MCF 10A (cell line): Measurements from ENCODE around the gene EVL. TPM values are rescaled to one million over a fixed set of nuclear protein-coding genes. Genes with fewer than 3 reads are reported as not detected.
"Not testable (repeated sequence)": the region's sequence is repeated elsewhere in the genome, so short reads cannot be mapped to it uniquely, and the experiment has no call there.

Experiments
- BruUV-seq: library from RNA; stranded (reverse); fragments of 400-500 nt; replicated peaks from 2 replicates; lab custom pipeline; 2021; lab: Mats Ljungman, UMichigan
- CTCF ChIA-PET: fragments of 300-600 bp; sonication (Branson Sonifier 250); formaldehyde crosslinking; extraction: SDS; loops from one replicate; lab custom pipeline; 2021; ENCODE audit warnings: antibody characterized with exemption, inconsistent platforms; lab: Yijun Ruan, JAX
- POLR2A ChIA-PET: fragments of 300-600, 350-650 bp; sonication (Branson Sonifier 250); formaldehyde crosslinking; extraction: SDS; loops from one replicate; lab custom pipeline; 2020; ENCODE audit warnings: antibody characterized with exemption, inconsistent platforms; lab: Yijun Ruan, JAX
- DNase-seq: peaks from one replicate; pipeline ENCODE4 v3.0.0-alpha.2; 2018; ENCODE audit not compliant: unreplicated experiment
- H3K27ac Mint-ChIP-seq: one replicate; pipeline ENCODE4 v1.8.0; 2022; ENCODE audit warnings: mild to moderate bottlenecking, low read depth, mixed read lengths; ENCODE audit not compliant: unreplicated experiment
- H3K27me3 Mint-ChIP-seq: one replicate; pipeline ENCODE4 v1.8.0; 2022; ENCODE audit warnings: mixed read lengths; ENCODE audit not compliant: insufficient read depth, unreplicated experiment
- H3K36me3 Mint-ChIP-seq: one replicate; pipeline ENCODE4 v1.8.0; 2022; ENCODE audit warnings: mild to moderate bottlenecking, moderate library complexity, mixed read lengths; ENCODE audit not compliant: insufficient read depth, unreplicated experiment
- H3K4me1 Mint-ChIP-seq: one replicate; pipeline ENCODE4 v1.8.0; 2022; ENCODE audit warnings: mixed read lengths; ENCODE audit not compliant: insufficient read depth, unreplicated experiment
- H3K4me3 Mint-ChIP-seq: one replicate; pipeline ENCODE4 v1.8.0; 2022; ENCODE audit warnings: mild to moderate bottlenecking, moderate library complexity, mixed read lengths; ENCODE audit not compliant: unreplicated experiment
- H3K9me3 Mint-ChIP-seq: one replicate; pipeline ENCODE4 v1.8.0; 2022; ENCODE audit warnings: mixed read lengths; ENCODE audit not compliant: unreplicated experiment
- intact Hi-C: fragments of 100-400 bp; cut with micrococcal nuclease; formaldehyde crosslinking; loops from 2 replicates; pipeline ENCODE4 v1.14.1; 2022
- total RNA-seq: library from RNA; stranded (reverse); gene quantifications from 2 replicates; pipeline ENCODE4 v1.2.3, GENCODE V29; 2022
- TF ChIP-seq, protein P1 (sequence below): fragments of 200-600 bp; IDR thresholded peaks from one replicate; pipeline ENCODE4 v1.8.0; 2022; ENCODE audit warnings: antibody characterized with exemption, mild to moderate bottlenecking; ENCODE audit not compliant: unreplicated experiment

Gene EVL
- total RNA-seq, 1 experiment from 2014 or later, result 55.4 TPM

DNA sequence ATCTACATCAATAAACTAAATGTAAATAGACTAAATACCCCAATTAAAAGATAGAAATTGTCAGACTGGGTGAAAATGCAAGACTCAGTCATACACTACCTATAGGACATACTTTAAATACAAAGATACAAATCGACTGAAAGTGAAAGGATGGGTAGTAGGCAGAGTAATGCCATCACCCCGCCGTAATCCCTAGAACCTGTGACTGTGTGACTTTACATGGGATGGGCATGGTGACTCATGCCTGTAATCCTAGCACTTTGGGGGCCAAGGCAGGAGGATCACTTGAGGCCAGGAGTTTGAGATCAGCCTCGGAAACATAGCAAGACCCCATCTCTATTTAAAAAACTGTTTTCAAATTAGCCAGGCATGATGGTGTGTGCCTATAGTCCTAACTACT, 2.6 kb upstream of the EVL start:
- Mint-ChIP-seq H3K9me3 (peaks cover 3% of the 10 kb centered on the region), H3K4me1 (peaks cover 13% of the 10 kb centered on the region), H3K27ac (no peak overlapping the region), H3K27me3 (no peaks in the 10 kb centered on the region), H3K36me3 (no peaks in the 10 kb centered on the region), H3K4me3 (no peak overlapping the region)
- intact Hi-C loops, result no loop called here
- ChIA-PET CTCF (interaction anchor here (0.7 to 1.1 kb wide), 3 partner anchors 46 to 273 kb away, joined by 3 to 4 read pairs (median 3); no protein-coding TSS in a partner anchor), POLR2A (no interaction called here)
- DNase-seq, result no peak
- TF ChIP-seq, protein P1, sequence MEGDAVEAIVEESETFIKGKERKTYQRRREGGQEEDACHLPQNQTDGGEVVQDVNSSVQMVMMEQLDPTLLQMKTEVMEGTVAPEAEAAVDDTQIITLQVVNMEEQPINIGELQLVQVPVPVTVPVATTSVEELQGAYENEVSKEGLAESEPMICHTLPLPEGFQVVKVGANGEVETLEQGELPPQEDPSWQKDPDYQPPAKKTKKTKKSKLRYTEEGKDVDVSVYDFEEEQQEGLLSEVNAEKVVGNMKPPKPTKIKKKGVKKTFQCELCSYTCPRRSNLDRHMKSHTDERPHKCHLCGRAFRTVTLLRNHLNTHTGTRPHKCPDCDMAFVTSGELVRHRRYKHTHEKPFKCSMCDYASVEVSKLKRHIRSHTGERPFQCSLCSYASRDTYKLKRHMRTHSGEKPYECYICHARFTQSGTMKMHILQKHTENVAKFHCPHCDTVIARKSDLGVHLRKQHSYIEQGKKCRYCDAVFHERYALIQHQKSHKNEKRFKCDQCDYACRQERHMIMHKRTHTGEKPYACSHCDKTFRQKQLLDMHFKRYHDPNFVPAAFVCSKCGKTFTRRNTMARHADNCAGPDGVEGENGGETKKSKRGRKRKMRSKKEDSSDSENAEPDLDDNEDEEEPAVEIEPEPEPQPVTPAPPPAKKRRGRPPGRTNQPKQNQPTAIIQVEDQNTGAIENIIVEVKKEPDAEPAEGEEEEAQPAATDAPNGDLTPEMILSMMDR, result no peak
- no TSS peak for BruUV-seq

GRCh38 chr14:100063314-100063941, 1.8 kb upstream of the EVL start:
- H3K9me3 Mint-ChIP-seq, result peaks cover 9% of the 10 kb centered on the region
- peaks cover 20% of the 10 kb centered on the region for H3K4me1 Mint-ChIP-seq
- no peak overlapping the region for H3K27ac Mint-ChIP-seq
- no peak overlapping the region for H3K4me3 Mint-ChIP-seq
- H3K36me3 Mint-ChIP-seq, result no peaks in the 10 kb centered on the region
- BruUV-seq, result no TSS peak
- TF ChIP-seq, protein P1, result no peak
- intact Hi-C loops, result no loop called here
- no peaks in the 10 kb centered on the region for H3K27me3 Mint-ChIP-seq
- DNase-seq, result no peak
- ChIA-PET POLR2A (interaction anchor here (1.1 kb wide), 1 partner anchor 9 kb away, joined by 3 read pairs; no protein-coding TSS in a partner anchor), CTCF (no interaction called here)

DNA sequence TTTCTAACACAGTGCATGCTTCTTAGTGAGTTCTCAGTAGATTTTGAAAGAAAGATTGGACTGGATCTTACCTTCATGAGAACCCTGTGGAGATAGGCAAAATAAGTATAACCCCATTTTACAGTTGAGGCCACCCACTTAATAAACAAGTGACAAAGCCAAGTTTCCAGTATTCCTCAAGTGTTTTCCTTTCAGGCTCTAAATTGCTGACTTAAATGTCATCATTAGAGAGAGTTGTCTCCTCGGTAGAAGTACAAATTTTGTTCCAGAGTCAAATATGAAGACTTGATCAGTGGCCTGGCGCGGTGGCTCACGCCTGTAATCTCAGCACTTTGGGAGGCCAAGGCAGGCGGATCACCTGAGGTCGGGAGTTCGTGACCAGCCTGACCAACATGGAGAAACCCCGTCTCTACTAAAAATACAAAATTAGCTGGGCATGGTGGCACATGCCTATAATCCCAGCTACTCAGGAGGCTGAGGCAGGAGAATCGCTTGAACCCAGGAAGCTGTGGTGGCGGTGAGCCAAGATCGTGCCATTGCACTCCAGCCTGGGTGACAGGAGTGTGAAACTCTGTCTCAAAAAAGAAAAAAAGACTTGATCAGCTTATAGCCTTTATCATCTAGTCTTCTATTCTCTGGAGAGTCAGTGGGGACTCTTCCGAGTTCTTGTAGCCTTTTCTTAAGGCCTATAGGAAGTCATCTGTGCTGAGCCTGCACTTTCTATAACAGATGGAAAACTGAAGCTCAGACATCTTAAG, 708 bp upstream of the EVL start:
- BruUV-seq, H3K27ac Mint-ChIP-seq, DNase-seq, H3K36me3 Mint-ChIP-seq, H3K4me3 Mint-ChIP-seq, H3K27me3 Mint-ChIP-seq, CTCF ChIA-PET, H3K9me3 Mint-ChIP-seq, intact Hi-C loops: not testable (repeated sequence)
- peaks cover 19% of the 10 kb centered on the region for H3K4me1 Mint-ChIP-seq
- POLR2A ChIA-PET, result interaction anchor here (1.1 kb wide), 1 partner anchor 8 kb away, joined by 3 read pairs; no protein-coding TSS in a partner anchor

DNA sequence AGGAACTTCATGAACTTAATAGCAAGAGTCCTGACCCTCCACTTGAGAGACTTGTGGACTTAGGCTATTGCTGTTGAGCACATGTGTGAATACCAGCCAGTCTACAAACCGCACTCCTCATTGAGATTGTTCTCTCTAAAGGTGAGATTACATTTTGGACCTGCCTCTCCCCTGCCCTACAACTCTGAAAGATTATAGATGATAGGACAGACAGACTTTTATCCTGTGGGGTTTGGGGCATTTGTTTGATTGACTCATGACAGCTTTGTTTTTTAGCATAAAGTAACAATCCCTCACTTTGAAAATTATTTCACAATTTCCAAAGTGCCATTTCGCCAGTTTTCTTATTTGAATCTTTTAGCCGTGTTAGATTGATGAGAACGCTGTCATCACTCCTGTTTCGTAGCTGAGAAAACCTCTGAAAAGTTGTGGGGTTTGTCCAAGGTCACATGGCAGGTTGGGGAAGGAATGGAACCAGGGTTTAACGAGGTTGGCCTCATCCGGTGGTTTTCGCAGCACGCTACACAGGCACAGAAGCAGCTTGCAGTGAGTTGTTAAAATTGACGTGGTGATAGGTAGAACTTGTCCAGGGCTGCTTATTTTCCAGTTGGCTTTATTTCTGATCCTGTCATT, 836 bp downstream of the EVL start:
- Mint-ChIP-seq H3K27ac (no peak overlapping the region), H3K36me3 (no peaks in the 10 kb centered on the region), H3K9me3 (peaks cover 9% of the 10 kb centered on the region), H3K4me3 (no peak overlapping the region), H3K4me1 (peaks cover 18% of the 10 kb centered on the region), H3K27me3 (no peaks in the 10 kb centered on the region)
- TF ChIP-seq, protein P1, result no peak
- ChIA-PET CTCF (interaction anchor here (0.6 to 2.5 kb wide), 4 partner anchors 10 to 131 kb away, joined by 3 to 15 read pairs (median 4); no protein-coding TSS in a partner anchor), POLR2A (interaction anchor here (1.1 kb wide), 1 partner anchor 36 kb away, joined by 6 read pairs; no protein-coding TSS in a partner anchor)
- intact Hi-C loops, result no loop called here
- no peak for DNase-seq
- no TSS peak for BruUV-seq
